GM15510 (cell line): ENCODE data around the gene BCKDHB.

Experiments
- POLR2A ChIP-seq: IDR thresholded peaks from 3 replicates; pipeline ENCODE4 v1.6.1; 2011; ENCODE audit warnings: borderline replicate concordance; ENCODE audit not compliant: insufficient read length; ENCODE audit errors: extremely low read depth

The BCKDHB gene

DNA sequence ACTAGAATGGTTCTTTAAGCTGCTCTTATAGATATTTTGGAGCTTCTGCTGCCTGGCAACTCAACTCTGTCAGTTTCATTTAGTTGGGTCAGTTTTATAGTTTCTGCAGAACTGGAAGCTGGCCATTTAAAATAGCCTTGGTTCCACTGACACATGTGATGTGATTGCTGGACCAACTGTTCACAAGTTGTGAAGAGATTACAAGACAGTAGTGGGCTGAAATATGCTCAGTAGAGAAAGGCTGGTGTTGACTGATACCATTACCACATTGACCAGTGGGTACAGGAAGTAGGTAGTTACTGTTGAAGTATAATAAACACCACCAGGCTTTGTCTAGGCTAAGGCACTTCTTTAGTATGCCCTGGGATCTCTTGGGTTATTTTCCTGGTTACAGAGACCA, 39.0 kb downstream of the BCKDHB start:
- no peak for TF ChIP-seq POLR2A

DNA sequence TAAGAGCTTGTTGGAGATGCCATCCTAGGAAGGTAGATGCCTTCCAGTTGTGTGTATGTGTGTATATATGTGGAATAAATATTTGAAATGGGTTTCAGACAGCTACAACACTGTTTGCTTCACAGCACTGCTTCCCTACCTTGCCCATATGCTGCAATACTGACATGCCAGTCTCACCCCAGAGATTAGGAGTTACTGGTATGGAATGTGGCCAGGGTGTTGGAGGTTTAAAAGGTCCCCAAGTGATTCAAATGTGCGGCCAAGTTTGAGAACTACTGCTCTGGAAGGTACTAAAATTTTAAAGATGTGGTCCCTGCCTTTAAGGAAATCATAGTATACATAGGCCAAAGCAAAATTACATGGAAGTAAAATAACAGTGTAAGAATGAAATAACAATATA, 39.5 kb downstream of the BCKDHB start:
- no peak for TF ChIP-seq POLR2A

DNA sequence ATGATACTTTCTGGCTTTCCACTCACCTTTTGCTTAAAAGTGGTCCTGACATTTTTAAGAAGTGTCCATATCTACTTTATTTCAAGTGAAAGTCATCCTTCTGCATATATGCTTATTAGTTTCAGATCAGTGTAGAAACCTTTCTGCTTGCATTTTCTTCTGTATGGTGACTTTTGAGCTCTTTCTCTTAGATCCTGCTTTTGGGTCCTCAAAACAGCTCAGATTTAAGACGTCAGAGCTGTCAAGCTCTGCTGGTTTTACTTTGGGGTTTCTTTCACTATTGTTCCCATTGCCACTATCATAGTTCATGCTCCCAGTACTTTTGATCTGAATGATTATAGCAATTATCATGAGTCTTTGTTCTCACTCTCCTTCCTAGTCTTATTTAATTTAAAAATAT, 41.7 kb downstream of the BCKDHB start:
- no peak for TF ChIP-seq POLR2A

DNA sequence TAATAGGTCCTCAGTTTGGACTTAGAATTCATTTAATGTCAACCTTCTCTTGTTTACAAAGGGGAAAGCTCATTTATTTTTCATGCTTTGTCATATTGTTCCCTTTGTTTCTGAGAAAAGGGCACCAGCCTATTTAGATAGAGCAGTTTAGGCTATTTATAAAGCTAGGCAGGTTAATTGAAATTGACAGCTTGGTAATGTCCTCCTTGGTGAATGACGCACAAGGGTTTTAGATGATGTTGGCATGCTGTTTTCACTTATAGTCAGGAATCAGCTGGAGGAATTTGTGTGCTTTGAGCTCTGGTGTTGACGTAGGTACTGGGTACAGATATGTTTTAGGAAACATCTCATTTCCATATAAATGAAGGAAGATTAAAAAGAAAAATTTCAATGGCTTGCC, 45.2 kb downstream of the BCKDHB start:
- no peak for TF ChIP-seq POLR2A

DNA sequence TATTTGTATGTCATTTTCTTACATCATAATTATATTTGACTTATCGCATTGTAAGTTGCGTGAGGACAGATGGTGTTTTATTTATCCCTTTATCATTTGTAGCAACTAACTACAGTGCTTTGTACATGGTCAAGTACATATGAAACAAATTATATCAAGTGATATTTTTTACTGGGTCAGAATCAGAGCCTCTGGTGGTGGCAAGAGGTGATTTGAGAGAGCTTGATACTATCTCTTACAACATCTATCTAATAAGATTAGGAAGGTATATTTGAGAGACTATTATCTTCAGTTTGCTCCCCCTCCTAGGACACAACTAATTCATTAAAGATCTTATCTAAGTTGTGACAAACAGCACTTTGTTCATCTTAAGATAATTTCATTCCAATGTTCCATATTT, 47.7 kb downstream of the BCKDHB start:
- no peak for TF ChIP-seq POLR2A

DNA sequence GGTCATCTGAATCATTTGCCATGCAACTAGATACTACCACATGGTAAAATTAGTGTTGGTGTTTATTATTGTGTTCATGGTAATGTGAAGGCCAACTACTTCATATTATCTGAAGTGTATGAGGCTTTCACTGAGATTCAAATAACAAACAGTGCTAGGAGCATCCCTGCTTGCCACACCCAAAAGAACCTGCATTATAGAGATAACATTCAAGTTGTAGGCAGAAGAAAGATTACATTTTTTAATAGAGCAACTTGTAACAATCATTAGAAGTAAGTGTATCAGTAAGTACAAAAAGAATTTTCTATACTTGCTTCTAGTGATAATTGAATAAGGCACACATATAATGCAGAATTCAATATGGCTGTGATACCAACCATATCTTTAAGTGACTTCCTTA, 49.8 kb downstream of the BCKDHB start:
- TF ChIP-seq POLR2A, result no peak

DNA sequence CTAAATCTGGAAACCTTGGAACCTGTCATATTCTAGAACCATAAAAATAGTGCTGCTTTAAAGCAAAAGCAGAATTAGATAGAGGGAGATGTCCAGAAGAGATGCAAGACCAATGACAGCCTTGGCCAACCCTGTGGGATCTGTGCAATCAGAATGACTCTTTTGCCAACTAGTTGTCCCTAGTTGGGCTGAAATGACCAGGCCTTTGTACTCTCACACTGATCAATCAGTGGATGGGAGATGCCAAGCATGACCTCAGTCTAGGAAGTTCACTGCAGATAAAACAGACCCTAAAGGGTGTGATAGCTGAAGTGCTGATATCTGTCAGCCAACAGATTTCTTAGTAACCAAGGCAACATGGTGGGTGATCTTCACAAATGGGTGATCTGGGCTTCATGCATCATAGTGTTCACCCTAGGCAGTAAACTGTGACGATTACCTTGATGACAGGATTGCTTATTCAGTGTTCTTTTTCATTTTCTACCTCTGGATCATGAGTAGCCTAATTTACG, 52.1 kb downstream of the BCKDHB start:
- TF ChIP-seq POLR2A, result no peak

DNA sequence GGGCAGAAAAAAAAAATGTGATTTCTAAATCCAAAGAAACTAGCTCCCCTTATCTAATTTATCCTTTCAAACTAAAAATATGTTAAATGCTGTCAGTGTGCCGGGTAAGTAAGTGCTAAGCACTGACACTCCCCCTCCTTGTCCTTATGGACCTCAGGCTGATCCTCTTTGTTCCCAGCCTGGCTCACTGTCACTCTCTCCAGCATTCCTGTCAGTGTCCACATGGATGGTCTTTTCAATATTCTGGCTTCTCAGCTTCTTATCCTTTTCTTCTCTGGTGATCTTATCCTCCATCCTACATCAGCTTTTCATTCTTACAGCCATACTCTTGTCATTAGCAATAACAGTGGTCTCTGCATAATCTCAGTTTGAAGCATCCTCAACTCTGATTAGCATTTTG, 55.0 kb downstream of the BCKDHB start:
- TF ChIP-seq POLR2A, result no peak

DNA sequence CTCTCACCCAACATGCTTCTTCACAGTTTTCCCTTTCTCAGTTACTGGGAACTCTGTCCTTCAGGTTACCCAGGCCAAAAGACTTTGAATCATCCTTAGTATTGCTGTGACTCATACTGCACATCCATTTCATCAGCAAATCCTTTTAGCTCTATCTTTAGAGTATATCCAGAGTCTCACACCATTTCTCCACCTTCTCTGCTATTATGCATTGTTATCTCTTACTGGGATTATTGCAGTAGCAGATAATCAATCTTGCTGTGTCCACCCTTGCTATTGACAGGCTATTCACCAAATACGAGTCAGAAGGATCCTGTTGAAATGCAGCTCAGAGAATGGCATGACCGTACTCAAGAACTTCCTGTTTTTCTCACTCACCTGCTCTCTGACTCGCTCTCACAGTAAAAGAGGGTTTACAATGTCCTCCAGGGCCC, 57.3 kb downstream of the BCKDHB start:
- no peak for TF ChIP-seq POLR2A

DNA sequence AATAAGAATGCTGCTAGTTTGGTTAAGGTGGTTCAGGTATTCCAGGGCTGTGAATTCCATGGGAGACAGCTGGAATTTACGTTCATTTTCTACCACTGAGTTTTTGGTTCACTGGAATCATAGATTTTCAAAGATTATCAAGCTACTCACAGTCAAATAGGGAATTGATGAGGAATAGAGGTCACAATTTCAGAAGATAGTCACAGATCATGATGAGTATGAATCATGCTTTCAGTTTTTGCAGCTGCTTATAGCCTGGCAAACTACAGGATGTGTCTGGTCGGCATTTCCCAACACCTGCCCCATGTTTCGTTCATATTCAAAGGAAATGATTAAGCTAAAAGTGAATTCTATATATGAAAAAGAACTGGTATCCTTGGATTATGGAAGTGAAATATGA, 58.7 kb downstream of the BCKDHB start:
- TF ChIP-seq POLR2A, result no peak

DNA sequence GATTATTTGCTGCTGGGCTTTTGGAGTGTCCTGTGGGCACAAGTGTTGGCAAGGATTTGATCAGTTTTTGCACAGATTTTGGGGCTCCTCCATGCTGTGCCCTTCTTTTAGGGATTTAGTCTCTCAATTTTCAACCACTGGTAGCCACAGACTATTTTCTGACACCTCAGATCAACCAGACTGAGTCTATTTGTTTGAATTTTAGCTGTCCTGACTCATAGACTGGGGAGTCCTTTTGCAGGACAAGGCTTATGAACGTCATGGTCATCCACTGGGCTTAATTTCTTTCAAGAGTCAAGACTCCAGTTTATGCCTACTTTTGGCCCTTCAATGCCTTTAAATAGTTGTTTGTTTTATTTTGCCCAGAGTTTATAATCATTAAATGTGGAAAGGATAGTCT, 59.3 kb downstream of the BCKDHB start:
- no peak for TF ChIP-seq POLR2A

DNA sequence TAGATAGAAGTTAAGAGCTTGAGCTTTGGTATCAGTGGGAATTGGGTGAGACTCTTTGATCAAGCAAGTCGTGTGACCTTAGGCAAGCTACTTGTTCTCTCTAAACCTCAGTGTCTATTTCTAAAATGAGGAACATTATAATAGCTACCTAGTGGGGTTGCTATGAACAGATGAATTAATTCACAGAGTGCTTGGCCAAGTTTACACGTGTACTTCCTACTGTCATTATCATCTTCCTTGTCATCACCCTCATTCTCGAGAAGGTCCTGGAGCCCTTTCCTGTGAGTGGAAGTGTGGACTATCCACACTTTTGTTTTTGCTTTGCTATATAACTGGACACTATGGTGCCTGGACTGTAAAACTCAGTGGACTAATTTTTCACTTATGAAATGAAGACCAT, 64.0 kb downstream of the BCKDHB start:
- no peak for TF ChIP-seq POLR2A

DNA sequence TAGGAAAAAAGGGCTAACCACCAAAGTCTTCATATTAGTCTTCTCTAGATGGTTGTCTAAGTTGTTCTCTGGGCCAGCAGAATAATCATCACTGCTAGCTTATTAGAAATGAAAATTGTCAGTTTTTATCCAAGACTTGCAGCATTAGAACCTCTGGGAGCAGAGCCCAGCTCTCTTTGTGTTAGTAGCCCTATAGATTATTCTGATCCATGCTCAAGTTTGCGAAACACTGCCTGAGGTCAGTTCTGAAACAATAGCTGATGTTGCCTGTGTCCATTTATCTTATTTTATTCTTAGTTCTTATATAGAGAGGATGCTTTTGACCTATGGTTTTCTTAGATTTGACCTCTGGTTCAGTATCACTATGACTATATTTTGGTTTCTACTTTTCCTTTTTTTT, 66.9 kb downstream of the BCKDHB start:
- TF ChIP-seq POLR2A, result no peak

DNA sequence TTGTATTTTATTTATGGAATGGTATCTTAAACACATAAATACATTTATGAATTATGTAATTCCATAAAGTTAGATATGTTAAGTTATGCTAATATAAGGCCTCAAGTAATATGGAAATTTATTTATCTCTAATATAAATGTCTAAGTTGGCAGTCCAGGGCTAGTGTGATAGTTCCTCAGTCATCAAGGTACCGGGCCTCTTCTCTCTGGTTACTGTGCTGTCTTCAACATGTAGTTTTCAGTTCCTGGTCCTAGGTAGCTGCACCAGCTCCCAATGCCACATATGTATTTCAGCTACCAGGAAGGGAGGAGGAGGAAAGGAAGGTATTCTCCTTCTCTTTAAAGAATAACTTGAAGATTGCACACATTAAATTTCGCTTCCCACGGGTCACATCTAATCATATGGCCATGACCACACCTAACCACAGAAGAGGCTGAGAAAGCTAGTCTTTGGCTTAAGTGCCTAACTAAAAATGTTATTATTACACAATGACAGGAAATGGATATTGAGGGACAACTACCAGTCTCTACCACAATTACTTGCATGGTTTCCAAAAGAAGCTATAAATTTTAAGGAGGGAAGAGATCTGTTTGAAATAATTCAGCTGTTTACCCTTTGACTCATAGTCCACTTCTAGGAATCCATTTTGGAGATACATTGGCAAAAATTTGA, 68.6 kb downstream of the BCKDHB start:
- no peak for TF ChIP-seq POLR2A

DNA sequence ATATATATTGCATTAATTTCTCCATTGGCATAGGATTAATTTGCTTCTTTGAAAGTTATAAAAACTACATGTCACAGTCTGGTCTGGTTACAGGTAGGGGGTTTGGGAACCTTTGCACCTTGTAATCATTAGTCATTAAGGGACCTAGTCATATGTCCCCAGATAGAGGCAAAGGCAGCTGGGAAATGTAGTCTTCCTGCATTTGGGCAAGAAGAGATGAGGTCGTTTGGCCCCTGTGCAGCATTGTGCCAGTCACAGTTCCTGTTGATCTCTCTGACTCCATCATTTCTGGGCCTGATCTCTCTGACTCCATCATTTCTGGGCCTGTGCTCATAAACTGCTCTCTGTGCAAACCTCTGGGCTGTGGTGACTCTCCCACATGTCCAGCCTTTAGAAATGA, 73.2 kb downstream of the BCKDHB start:
- TF ChIP-seq POLR2A, result no peak

DNA sequence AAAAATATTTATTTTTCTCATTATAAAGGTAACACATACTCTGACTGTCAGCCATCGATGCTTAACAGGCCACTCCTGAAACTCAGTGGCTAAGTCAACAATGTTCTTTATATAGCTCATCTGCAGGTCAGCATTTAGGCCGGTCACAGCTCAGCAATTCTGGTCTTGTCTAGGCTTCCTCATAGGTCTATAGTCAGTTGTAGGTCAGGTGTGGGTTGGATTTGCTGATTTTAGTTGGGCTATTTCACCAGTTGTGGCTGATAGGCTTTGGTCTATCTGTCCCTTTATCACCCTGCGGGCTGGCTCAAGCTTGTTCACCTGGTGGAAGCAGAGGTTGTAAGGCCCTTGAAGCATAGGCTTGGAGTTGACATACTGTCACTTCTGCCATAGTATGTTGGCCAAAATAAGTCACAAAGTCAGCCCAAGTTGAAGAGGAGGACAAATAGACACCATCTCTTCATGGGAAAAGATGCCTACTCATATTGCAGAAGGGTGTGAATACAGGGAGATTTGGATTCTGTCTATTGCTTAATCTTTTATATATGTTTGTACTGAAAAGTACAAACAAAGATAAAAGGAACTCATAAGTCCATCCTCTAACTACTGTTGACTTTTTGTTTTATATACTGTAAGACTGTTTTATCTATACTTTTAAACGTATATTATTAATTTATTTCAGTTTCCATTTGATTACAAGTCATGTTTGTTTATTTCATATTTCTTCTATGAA, 75.0 kb downstream of the BCKDHB start:
- TF ChIP-seq POLR2A, result no peak

DNA sequence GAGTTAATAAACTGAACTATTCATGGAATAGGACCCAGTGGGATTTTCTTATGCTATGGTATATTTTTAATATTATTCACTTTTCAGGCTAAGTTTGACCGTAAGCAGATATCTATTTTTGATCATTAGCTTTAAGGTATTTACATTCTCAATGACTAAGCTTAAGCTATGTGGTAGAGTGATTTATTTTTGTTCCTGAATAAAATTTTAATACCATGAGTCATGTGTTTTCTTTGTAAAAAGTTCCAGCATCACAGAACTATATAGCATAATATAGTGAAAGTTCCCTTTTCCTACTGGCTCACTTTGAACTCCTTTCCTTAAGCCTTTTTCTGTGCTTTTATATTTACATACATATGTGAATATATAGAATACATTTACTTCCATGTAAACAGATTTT, 75.8 kb downstream of the BCKDHB start:
- no peak for TF ChIP-seq POLR2A

DNA sequence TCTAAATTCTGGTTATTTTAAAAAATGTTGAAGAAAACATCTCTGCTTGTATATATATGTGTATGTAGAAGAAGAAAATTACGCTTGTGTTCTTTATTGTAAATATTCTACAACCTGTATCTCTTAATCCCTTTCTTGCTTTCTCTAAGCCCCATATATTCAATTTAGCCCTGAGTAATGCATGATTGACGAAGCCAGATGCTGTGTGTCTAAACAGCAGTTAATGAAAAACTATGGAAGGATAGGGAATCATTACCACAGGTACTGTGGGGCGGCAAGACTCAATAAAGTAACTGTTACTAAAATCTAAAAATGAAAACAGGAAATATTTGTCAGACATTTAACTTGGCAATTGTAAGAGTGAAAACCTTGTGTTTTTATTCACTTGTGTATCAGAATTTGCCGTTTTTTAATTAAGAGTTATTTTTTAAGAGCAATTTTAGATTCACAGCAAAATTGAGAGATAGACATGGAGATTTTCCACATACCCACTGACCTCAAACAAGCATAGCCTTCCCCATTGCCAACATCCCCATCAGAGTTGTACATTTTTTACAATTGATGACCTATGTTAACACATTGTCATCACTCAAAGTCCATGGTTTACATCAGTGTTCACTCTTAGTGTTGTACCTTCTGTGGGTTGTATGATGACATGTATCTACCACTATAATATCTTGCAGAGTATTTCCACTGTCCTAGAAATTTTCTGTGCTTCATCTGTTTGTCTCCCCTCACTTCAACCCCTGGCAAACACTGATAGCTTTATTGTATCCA, 76.7 kb downstream of the BCKDHB start:
- no peak for TF ChIP-seq POLR2A
